GM12875 (cell line): ENCODE results near the gene TM4SF18.

Source experiments
- H3K4me3 ChIP-seq: one replicate; pipeline ENCODE4 v1.5.1; 2011; ENCODE audit warnings: low read depth, low read length, control low read depth
- CTCF ChIP-seq: IDR thresholded peaks from 2 replicates; pipeline ENCODE4 v1.5.1; 2011; ENCODE audit warnings: low read depth, mild to moderate bottlenecking, control low read depth, inconsistent platforms, low read length, moderate library complexity, borderline replicate concordance; ENCODE audit not compliant: insufficient read depth

The TM4SF18 gene

GRCh38 chr3:149371723-149372114 lies 38.3 kb upstream of the TM4SF18 start:
- TF ChIP-seq CTCF, result no peak
- H3K4me3 ChIP-seq, result no peak overlapping the region

GRCh38 chr3:149371001-149371722 lies 37.7 kb upstream of the TM4SF18 start:
- H3K4me3 ChIP-seq, result no peak overlapping the region
- TF ChIP-seq CTCF, result no peak

- H3K4me3 ChIP-seq, result no peak overlapping the region
- no peak for TF ChIP-seq CTCF
Measured at GRCh38 chr3:149369991-149370866, 36.8 kb upstream of the TM4SF18 start.

DNA sequence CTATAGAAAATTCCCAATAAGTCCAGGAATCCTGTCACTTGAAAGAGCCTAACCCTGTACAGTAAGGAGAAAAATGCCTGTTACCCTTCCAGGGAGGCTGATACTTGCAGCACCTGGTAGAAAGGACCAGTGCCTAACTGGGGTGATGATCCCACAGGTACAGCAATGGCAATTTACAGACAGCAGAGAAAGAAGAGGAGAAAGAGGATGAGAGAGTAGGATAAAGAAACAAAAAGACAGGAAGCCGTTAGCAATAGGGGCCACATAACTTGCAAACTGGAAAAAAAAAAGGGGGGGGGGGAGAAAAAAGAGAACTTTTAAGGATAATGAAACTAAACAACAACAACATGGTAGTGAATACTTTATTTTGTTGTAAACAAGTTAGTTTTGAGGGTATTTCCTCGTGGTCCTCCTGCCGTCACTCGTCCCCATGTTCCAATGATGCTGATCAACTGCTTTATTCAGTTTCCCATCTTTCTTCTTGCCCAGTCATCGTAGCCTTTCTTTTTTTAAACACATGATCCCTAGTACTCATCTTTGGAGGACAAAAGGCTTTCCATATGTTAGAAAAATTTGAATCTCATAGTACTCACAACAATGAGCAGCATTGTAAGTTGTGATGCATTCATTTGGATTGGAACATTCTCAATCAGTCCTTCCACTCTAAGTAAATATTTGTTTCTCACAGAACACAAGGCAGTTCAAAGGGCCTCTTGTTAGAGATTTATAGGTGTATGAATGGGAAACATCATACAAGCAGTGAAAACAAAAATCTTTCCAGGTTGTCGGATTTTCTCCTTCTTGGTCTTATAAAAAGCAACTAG lies 35.5 kb upstream of the TM4SF18 start:
- H3K4me3 ChIP-seq, result no peak overlapping the region
- no peak for TF ChIP-seq CTCF

GRCh38 chr3:149368201-149368673 lies 34.8 kb upstream of the TM4SF18 start:
- H3K4me3 ChIP-seq, result no peak overlapping the region
- no peak for TF ChIP-seq CTCF

GRCh38 chr3:149366941-149367840 lies 33.8 kb upstream of the TM4SF18 start:
- no peak overlapping the region for H3K4me3 ChIP-seq
- no peak for TF ChIP-seq CTCF
